Stomach (tissue), 4 donors: ENCODE results near the gene ATP2B3.

ENCODE experiments used
- EP300 ChIP-seq: sonication (generic); formaldehyde crosslinking; IDR thresholded peaks from one replicate; pipeline ENCODE4 v1.6.1; 2017; ENCODE audit warnings: antibody characterized with exemption
- POLR2AphosphoS5 ChIP-seq, 3 donors: sonication (generic); formaldehyde crosslinking; IDR thresholded peaks; one replicate each; pipeline ENCODE4 v1.6.1; 2016; ENCODE audit warnings: antibody characterized with exemption in 3 of 3
- TF ChIP-seq, protein P1 (sequence below), 7 experiments: fragments of 450-650 bp in 4 of 7; fragments of 200-600 bp in 3 of 7; sonication (generic) in 3 of 7; IDR thresholded peaks; one replicate each; pipeline ENCODE4 v1.5.1; 2016 to 2019; ENCODE audit warnings: antibody characterized with exemption in 7 of 7, control low read depth in 2 of 7, mild to moderate bottlenecking in 1 of 7

GRCh38 chrX:153521034-153521433, 3.6 kb downstream of the ATP2B3 start:
- TF ChIP-seq, protein P1, sequence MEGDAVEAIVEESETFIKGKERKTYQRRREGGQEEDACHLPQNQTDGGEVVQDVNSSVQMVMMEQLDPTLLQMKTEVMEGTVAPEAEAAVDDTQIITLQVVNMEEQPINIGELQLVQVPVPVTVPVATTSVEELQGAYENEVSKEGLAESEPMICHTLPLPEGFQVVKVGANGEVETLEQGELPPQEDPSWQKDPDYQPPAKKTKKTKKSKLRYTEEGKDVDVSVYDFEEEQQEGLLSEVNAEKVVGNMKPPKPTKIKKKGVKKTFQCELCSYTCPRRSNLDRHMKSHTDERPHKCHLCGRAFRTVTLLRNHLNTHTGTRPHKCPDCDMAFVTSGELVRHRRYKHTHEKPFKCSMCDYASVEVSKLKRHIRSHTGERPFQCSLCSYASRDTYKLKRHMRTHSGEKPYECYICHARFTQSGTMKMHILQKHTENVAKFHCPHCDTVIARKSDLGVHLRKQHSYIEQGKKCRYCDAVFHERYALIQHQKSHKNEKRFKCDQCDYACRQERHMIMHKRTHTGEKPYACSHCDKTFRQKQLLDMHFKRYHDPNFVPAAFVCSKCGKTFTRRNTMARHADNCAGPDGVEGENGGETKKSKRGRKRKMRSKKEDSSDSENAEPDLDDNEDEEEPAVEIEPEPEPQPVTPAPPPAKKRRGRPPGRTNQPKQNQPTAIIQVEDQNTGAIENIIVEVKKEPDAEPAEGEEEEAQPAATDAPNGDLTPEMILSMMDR (IDR thresholded peaks at IDR 0.05): no peak
- TF ChIP-seq EP300: no peak
- TF ChIP-seq POLR2AphosphoS5 (IDR thresholded peaks at IDR 0.05): no peak
